MM.1S (cell line): ENCODE data around the gene UGGT1.

Experiments
- DNase-seq: peaks from one replicate; pipeline ENCODE4 v3.0.0-alpha.2; 2015
- H2AFZ ChIP-seq: fragments of 300-600 bp; sonication (generic); 2 replicates; pipeline ENCODE4 v1.6.0; 2016; ENCODE audit warnings: antibody characterized with exemption, low read length
- H3F3A ChIP-seq: fragments of 300-600 bp; sonication (generic); 2 replicates; pipeline ENCODE4 v1.6.1; 2016; ENCODE audit warnings: mild to moderate bottlenecking, antibody characterized with exemption, low read length, moderate library complexity, mixed read lengths; ENCODE audit not compliant: insufficient read depth
- H3K27ac ChIP-seq: fragments of 300-600 bp; sonication (generic); 2 replicates; pipeline ENCODE4 v1.5.1; 2016; ENCODE audit warnings: mild to moderate bottlenecking, low read length
- H3K27me3 ChIP-seq: fragments of 300-600 bp; sonication (generic); replicated peaks from 2 replicates; pipeline ENCODE4 v1.6.0; 2016; ENCODE audit warnings: low read length; ENCODE audit not compliant: insufficient read depth
- H3K36me3 ChIP-seq: fragments of 300-600 bp; sonication (generic); replicated peaks from 2 replicates; pipeline ENCODE4 v1.6.1; 2016; ENCODE audit warnings: mild to moderate bottlenecking, low read length, mixed read lengths; ENCODE audit not compliant: insufficient read depth
- H3K4me1 ChIP-seq: fragments of 300-600 bp; sonication (generic); 2 replicates; pipeline ENCODE4 v1.6.1; 2016; ENCODE audit warnings: low read length, mixed read lengths
- H3K4me2 ChIP-seq: fragments of 300-600 bp; sonication (generic); 2 replicates; pipeline ENCODE4 v1.6.0; 2016; ENCODE audit warnings: low read depth, low read length
- H3K4me3 ChIP-seq: fragments of 300-600 bp; sonication (generic); 2 replicates; pipeline ENCODE4 v1.5.1; 2016; ENCODE audit warnings: low read length, mixed read lengths
- H3K79me2 ChIP-seq: fragments of 300-600 bp; sonication (generic); 2 replicates; pipeline ENCODE4 v1.6.1; 2016; ENCODE audit warnings: mixed run types, low read length, mixed read lengths
- H3K9ac ChIP-seq: fragments of 300-600 bp; sonication (generic); 2 replicates; pipeline ENCODE4 v1.6.1; 2016; ENCODE audit warnings: low read length, mixed read lengths
- H3K9me2 ChIP-seq: fragments of 300-600 bp; sonication (generic); replicated peaks from 2 replicates; pipeline ENCODE4 v1.6.1; 2016; ENCODE audit warnings: mild to moderate bottlenecking, low read length, mixed read lengths; ENCODE audit not compliant: insufficient read depth
- H3K9me3 ChIP-seq: fragments of 300-600 bp; sonication (generic); replicated peaks from 2 replicates; pipeline ENCODE4 v1.6.1; 2016; ENCODE audit warnings: mild to moderate bottlenecking, low read length, mixed read lengths; ENCODE audit not compliant: insufficient read depth
- H4K20me1 ChIP-seq: fragments of 300-600 bp; sonication (generic); 2 replicates; pipeline ENCODE4 v1.6.1; 2016; ENCODE audit warnings: mild to moderate bottlenecking, low read length, moderate library complexity, mixed read lengths; ENCODE audit not compliant: insufficient read depth
- EZH2 ChIP-seq: fragments of 300-600 bp; sonication (generic); optimal IDR thresholded peaks from 2 replicates; pipeline ENCODE3; 2017; ENCODE audit warnings: low read depth, mild to moderate bottlenecking, antibody characterized with exemption, low read length, mixed read lengths
- EZH2phosphoT487 ChIP-seq: fragments of 300-600 bp; sonication (generic); IDR thresholded peaks from 2 replicates; pipeline ENCODE4 v1.6.1; 2018; ENCODE audit warnings: antibody characterized with exemption, low read length
- TF ChIP-seq, protein P1 (sequence below): fragments of 300-600 bp; sonication (generic); IDR thresholded peaks from 2 replicates; pipeline ENCODE4 v1.5.1; 2016; ENCODE audit warnings: antibody characterized with exemption, low read length, mixed read lengths

The UGGT1 gene

DNA sequence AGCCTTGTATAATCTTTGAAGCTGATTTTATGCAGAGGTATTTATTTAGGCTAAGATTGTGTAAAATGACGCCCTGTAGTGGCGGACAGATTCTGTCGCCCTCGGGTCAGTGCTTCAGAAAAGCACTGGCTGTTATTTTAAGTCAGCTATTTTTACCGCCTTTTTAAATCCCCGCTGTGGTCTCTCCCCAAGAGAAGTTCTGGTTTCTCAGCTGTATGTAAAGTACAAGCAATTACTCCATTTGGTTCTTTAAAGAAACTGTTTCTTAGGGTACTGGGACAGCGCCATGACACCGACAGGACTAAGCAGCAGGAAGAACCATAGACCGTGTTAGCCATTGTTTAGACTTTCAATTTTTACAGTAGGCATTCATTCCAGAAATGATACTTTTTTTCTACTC is 65.0 kb downstream of the UGGT1 start:
- TF ChIP-seq, protein P1, sequence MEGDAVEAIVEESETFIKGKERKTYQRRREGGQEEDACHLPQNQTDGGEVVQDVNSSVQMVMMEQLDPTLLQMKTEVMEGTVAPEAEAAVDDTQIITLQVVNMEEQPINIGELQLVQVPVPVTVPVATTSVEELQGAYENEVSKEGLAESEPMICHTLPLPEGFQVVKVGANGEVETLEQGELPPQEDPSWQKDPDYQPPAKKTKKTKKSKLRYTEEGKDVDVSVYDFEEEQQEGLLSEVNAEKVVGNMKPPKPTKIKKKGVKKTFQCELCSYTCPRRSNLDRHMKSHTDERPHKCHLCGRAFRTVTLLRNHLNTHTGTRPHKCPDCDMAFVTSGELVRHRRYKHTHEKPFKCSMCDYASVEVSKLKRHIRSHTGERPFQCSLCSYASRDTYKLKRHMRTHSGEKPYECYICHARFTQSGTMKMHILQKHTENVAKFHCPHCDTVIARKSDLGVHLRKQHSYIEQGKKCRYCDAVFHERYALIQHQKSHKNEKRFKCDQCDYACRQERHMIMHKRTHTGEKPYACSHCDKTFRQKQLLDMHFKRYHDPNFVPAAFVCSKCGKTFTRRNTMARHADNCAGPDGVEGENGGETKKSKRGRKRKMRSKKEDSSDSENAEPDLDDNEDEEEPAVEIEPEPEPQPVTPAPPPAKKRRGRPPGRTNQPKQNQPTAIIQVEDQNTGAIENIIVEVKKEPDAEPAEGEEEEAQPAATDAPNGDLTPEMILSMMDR, result no peak
- no peak for TF ChIP-seq EZH2
- no peak for TF ChIP-seq EZH2phosphoT487
- H3K4me3 ChIP-seq, result no peak overlapping the region
- no peaks in the 10 kb centered on the region for H3K9me2 ChIP-seq
- H3K4me2 ChIP-seq, result no peak overlapping the region
- peaks cover 5% of the 10 kb centered on the region for H3F3A ChIP-seq
- no peak overlapping the region for H3K9ac ChIP-seq
- no peaks in the 10 kb centered on the region for H3K4me1 ChIP-seq
- H3K27ac ChIP-seq, result no peak overlapping the region
- no peaks in the 10 kb centered on the region; the same call in none of the 2 replicates for H3K36me3 ChIP-seq
- 0 out of 2 replicates have a peak, but pooled peaks cover 3% of the 10 kb centered on the region for H3K79me2 ChIP-seq
- H3K27me3 ChIP-seq, result no peaks in the 10 kb centered on the region
- no peaks in the 10 kb centered on the region for H4K20me1 ChIP-seq
- no peak for DNase-seq
- H2AFZ ChIP-seq, result no peak overlapping the region
- H3K9me3 ChIP-seq, result no peaks in the 10 kb centered on the region

DNA sequence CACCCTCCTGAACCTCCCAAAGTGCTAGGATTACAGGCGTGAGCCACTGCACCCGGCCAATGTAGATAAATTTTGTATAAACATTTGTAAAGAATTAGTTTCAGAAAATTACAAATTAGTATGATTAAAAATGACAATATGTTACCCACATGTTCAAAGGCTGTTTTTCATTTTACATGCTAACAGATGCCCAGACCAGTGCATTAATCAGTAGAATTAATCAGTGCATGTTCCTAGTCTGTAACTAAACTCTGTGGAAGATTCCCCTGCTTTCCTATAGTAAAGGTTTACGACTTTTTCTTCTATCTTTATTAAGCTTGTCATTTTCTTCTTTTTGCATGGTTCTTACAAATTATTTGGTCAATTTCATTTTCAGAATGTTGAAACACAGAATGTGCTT is 65.8 kb downstream of the UGGT1 start:
- H3K4me2 ChIP-seq, result no peak overlapping the region
- H3K4me1 ChIP-seq, result no peaks in the 10 kb centered on the region
- no peaks in the 10 kb centered on the region for H3K9me2 ChIP-seq
- H2AFZ ChIP-seq, result no peak overlapping the region
- peaks cover 5% of the 10 kb centered on the region for H3F3A ChIP-seq
- H3K9me3 ChIP-seq, result no peaks in the 10 kb centered on the region
- no peak overlapping the region for H3K27ac ChIP-seq
- no peak for DNase-seq
- no peaks in the 10 kb centered on the region; the same call in none of the 2 replicates for H3K36me3 ChIP-seq
- H3K9ac ChIP-seq, result no peak overlapping the region
- 0 out of 2 replicates have a peak, but pooled peaks cover 3% of the 10 kb centered on the region for H3K79me2 ChIP-seq
- no peaks in the 10 kb centered on the region for H4K20me1 ChIP-seq
- H3K27me3 ChIP-seq, result no peaks in the 10 kb centered on the region
- H3K4me3 ChIP-seq, result no peak overlapping the region
- TF ChIP-seq EZH2 (no peak), EZH2phosphoT487 (no peak)
- TF ChIP-seq, protein P1, result no peak

DNA sequence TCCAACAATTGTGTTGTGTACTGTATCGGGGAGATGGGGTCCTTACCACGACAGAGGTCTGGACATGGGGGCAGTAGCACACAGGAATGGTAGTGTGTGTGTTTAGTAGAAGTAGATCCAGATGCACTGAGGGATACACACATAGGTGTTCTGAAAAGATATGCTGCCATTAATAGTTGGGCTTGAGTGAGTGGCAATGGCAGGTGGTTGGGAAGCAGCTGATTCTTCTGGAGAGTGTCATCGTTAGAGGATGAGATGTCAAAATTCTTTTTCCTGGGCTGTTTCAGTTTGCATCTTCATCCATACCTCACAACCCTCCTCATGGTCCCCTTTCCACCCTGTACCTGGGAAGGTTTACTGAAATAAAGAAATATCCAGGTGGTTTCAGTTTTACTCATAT is 66.6 kb downstream of the UGGT1 start:
- no peaks in the 10 kb centered on the region for H3K27me3 ChIP-seq
- TF ChIP-seq, protein P1, result no peak
- no peak for TF ChIP-seq EZH2phosphoT487
- no peak for TF ChIP-seq EZH2
- H4K20me1 ChIP-seq, result no peaks in the 10 kb centered on the region
- 0 out of 2 replicates have a peak, but pooled peaks cover 3% of the 10 kb centered on the region for H3K79me2 ChIP-seq
- no peak for DNase-seq
- H3K4me1 ChIP-seq, result no peaks in the 10 kb centered on the region
- H3K9ac ChIP-seq, result no peak overlapping the region
- no peak overlapping the region for H3K4me2 ChIP-seq
- H2AFZ ChIP-seq, result no peak overlapping the region
- H3K36me3 ChIP-seq, result no peaks in the 10 kb centered on the region; the same call in none of the 2 replicates
- H3K9me2 ChIP-seq, result no peaks in the 10 kb centered on the region
- H3K9me3 ChIP-seq, result no peaks in the 10 kb centered on the region
- H3K27ac ChIP-seq, result no peak overlapping the region
- peaks cover 5% of the 10 kb centered on the region for H3F3A ChIP-seq
- no peak overlapping the region for H3K4me3 ChIP-seq
